ENCODE results near the gene IRF2BP2.

GRCh38 chr1:234609691-234610042 is 311 bp downstream of the IRF2BP2 start:
- TF ChIP-seq CTCF (IDR thresholded peaks at IDR 0.05; ENCODE audit: insufficient read depth, low read depth, low read length) (no peak), EZH2 (IDR thresholded peaks at IDR 0.05; ENCODE audit: insufficient read depth, low read length) (no peak)
